Coronary artery (tissue), 2 donors: Measurements from ENCODE around the gene TMPRSS9.

Experiments
- DNase-seq: peaks from one replicate; pipeline ENCODE4 v3.0.0-alpha.2; 2017; ENCODE audit warnings: low spot score
- H3K27ac ChIP-seq, 2 donors: fragments of 200-600 bp; sonication (generic); one replicate each; pipeline ENCODE4 v1.5.1; 2016 to 2019
- H3K4me3 ChIP-seq: fragments of 200-600 bp; sonication (generic); 2 replicates; pipeline ENCODE4 v1.5.1; 2016; ENCODE audit warnings: mild to moderate bottlenecking, moderate library complexity
- CTCF ChIP-seq: fragments of 200-600 bp; sonication (generic); IDR thresholded peaks from one replicate; pipeline ENCODE4 v1.5.1; 2019; ENCODE audit warnings: antibody characterized with exemption

TMPRSS9 gene

GRCh38 chr19:2351591-2351990, 8.5 kb upstream of the TMPRSS9 start:
- TF ChIP-seq CTCF = no peak
- H3K27ac ChIP-seq = no peak overlapping the region
- DNase-seq = no peak
- H3K4me3 ChIP-seq = no peak overlapping the region

GRCh38 chr19:2352121-2352520, 7.9 kb upstream of the TMPRSS9 start:
- TF ChIP-seq CTCF = no peak
- H3K4me3 ChIP-seq = no peak overlapping the region
- no peak for DNase-seq
- no peak overlapping the region for H3K27ac ChIP-seq

- no peak for DNase-seq
- Histone ChIP-seq H3K4me3 (no peak overlapping the region), H3K27ac (no peak overlapping the region)
- no peak for TF ChIP-seq CTCF
Observed at GRCh38 chr19:2353159-2353886, 6.7 kb upstream of the TMPRSS9 start.

- no peak for DNase-seq
- no peak overlapping the region for H3K27ac ChIP-seq
- no peak for TF ChIP-seq CTCF
- no peak overlapping the region for H3K4me3 ChIP-seq
Observed at GRCh38 chr19:2353887-2354592, 6.0 kb upstream of the TMPRSS9 start.

DNA sequence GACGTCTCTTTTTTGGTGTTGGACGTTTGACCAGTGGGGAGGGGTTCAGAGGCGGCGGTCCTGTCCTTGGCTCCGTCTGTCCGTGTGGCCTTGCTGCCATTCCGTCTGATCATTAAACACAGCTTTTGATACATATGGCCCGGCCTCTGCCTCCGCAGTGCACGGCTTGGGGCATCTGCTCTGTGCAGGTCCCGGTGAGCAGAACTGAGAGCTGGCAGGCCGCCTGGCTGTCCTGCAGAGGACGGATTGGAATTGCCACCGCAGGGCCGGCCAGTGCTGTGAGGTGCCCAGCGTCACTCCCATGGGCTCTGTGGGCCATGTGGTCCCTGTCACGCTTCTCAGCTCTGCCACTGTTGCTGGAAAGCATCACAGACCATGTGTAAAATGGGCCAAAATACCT, 5.4 kb upstream of the TMPRSS9 start:
- no peak for DNase-seq
- no peak overlapping the region for H3K27ac ChIP-seq
- no peak for TF ChIP-seq CTCF
- H3K4me3 ChIP-seq = no peak overlapping the region

- Histone ChIP-seq H3K4me3 (no peak overlapping the region), H3K27ac (no peak overlapping the region)
- no peak for TF ChIP-seq CTCF
- DNase-seq = no peak
Observed at GRCh38 chr19:2355168-2356035, 4.7 kb upstream of the TMPRSS9 start.
